Urinary bladder (tissue), 4 donors: ENCODE measurements around the gene PUS1. TPM values are rescaled to one million over a fixed set of nuclear protein-coding genes. Genes with fewer than 3 reads are reported as not detected.
"Not testable (repeated sequence)": the region's sequence is repeated elsewhere in the genome, so short reads cannot be mapped to it uniquely, and the experiment has no call there.

Experiments
- DNase-seq: peaks from one replicate; pipeline ENCODE4 v3.0.0-alpha.2; 2015; ENCODE audit errors: extremely low spot score
- H3K27ac ChIP-seq: one replicate; pipeline ENCODE4 v1.5.1; 2013; ENCODE audit warnings: low read depth, mild to moderate bottlenecking, moderate library complexity
- H3K36me3 ChIP-seq: one replicate; pipeline ENCODE4 v1.6.1; 2013; ENCODE audit warnings: mild to moderate bottlenecking, moderate library complexity; ENCODE audit not compliant: insufficient read depth
- H3K4me1 ChIP-seq: one replicate; pipeline ENCODE4 v1.6.1; 2013; ENCODE audit warnings: mild to moderate bottlenecking, moderate library complexity; ENCODE audit not compliant: insufficient read depth
- H3K4me3 ChIP-seq: one replicate; pipeline ENCODE4 v1.5.1; 2013; ENCODE audit warnings: low read depth, low read length
- WGBS: extraction: QIAGEN DNeasy Blood & Tissue Kit; methylation state at CpG from one replicate; pipeline ENCODE4 v1.1.7; 2013; 5-methylcytosine and 5-hydroxymethylcytosine counted together
- polyA plus RNA-seq: library from polyadenylated mRNA; stranded (reverse); fragments of 200-250 nt; gene quantifications from one replicate; pipeline ENCODE4 v1.2.3, GENCODE V29; 2013
- total RNA-seq: library from RNA; depleted of rRNA; stranded (reverse); fragments of >200 nt; gene quantifications from one replicate; pipeline ENCODE4 v1.2.3, GENCODE V29; 2014
- donor health status: healthy with polysubstance abuse.
- donor health status: healthy.

The PUS1 gene
- total RNA-seq (6.5 TPM), polyA plus RNA-seq (22.2 TPM)

- peak within 1 kb of the TSS; percentile 97 for H3K4me3 ChIP-seq
- DNase-seq = peak; percentile 85
- WGBS = under 1% methylated on average over 84 of the region's 84 CpGs
- H3K27ac ChIP-seq = peak within 1 kb of the TSS; percentile 82
- no peaks in the 10 kb centered on the region for H3K4me1 ChIP-seq
- H3K36me3 ChIP-seq = peaks cover under 1% of the 10 kb centered on the region
Measured at GRCh38 chr12:131928711-131929580, at the start of gene PUS1. TSS of gene PUS1 (plus strand) at chr12:131929276. CDS start at chr12:131929723, 447 bp downstream.

GRCh38 chr12:131882804-131883520 is 46.1 kb upstream of the PUS1 start:
- DNase-seq = no peak
- Histone ChIP-seq H3K27ac (no peak overlapping the region), H3K4me3 (no peak overlapping the region), H3K4me1 (no peaks in the 10 kb centered on the region), H3K36me3 (no peaks in the 10 kb centered on the region)
- 76% methylated on average over 16 of the region's 16 CpGs for WGBS

- WGBS = 83% methylated on average over 4 of the region's 4 CpGs
- Histone ChIP-seq H3K4me3 (no peak overlapping the region), H3K36me3 (no peaks in the 10 kb centered on the region), H3K27ac (no peak overlapping the region), H3K4me1 (no peaks in the 10 kb centered on the region)
- no peak for DNase-seq
Measured at GRCh38 chr12:131883521-131883900, 45.6 kb upstream of the PUS1 start.

DNA sequence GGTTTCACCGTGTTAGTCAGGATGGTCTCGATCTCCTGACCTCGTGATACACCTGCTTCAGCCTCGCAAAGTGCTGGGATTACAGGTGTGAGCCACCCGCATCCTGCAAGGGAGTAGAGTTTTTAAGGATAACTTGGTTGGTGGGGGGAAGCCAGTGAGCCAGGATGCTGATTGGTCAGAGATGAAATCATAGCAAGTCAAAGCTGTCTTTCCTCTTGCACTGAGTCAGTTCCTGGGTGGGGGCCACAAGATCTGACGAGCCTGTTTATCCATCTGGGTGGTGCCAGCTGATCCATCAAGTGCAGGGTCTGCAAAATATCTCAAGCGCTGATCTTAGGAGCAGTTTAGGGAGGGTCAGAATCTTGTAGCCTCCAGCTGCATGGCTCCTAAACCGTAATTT is 44.0 kb upstream of the PUS1 start:
- H3K27ac ChIP-seq, H3K36me3 ChIP-seq, H3K4me1 ChIP-seq, DNase-seq, H3K4me3 ChIP-seq: not testable (repeated sequence)
- WGBS = 89% methylated on average over 8 of the region's 8 CpGs

- Histone ChIP-seq H3K4me1 (no peaks in the 10 kb centered on the region), H3K27ac (no peak overlapping the region), H3K4me3 (no peak overlapping the region), H3K36me3 (no peaks in the 10 kb centered on the region)
- no peak for DNase-seq
- WGBS = 92% methylated on average over 7 of the region's 7 CpGs
Measured at GRCh38 chr12:131885543-131886057, 43.5 kb upstream of the PUS1 start.

GRCh38 chr12:131891722-131892121 is 37.4 kb upstream of the PUS1 start:
- H3K36me3 ChIP-seq, H3K4me1 ChIP-seq, H3K27ac ChIP-seq, DNase-seq, H3K4me3 ChIP-seq: not testable (repeated sequence)
- 86% methylated on average over 8 of the region's 8 CpGs for whole genome bisulfite sequencing

DNA sequence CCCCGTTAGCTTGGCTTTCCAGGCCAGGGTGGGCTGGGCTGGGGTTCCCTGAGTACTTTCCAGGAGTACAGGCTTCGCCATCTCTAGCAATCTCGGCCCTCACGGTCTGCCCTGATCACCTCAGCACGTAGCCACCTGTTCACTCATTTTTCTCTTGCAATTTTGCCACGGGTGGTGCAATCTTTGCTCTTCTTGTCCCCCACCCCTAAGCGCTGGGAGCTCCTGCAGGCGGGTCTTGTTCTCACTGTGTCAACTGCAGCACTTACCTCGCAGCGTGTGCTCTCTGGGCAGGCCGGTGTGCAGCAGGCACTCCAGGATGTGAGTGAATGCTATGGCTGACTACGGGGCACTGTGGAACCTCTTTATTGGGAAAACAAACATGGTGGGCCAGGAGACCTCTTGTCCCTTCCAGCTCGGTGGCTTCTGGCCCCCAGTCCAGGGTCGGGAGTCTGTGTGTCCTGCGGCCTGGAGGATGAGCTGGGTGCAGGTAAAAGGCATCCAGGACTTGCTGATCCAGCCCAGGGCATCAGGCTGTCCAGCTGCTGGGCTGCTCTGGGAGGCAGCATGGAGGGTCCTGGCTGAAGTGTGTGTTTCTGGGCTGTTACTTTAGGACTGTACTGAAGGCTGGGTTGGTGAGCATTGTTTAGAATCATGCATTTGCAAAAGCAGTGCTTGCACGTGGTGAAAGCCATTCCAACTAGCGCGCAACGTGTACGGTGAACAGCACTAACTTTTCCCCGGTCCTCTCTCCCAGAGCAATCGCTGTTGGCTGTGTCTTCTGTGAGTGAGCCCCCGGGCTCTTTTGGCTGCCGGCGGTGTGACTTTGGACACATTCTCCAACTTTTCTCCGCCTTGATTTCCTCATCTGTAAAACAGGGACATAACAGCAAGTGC is 36.1 kb upstream of the PUS1 start:
- Histone ChIP-seq H3K4me3 (no peak overlapping the region), H3K4me1 (no peaks in the 10 kb centered on the region), H3K36me3 (no peaks in the 10 kb centered on the region), H3K27ac (no peak overlapping the region)
- WGBS = 77% methylated on average over 26 of the region's 26 CpGs
- DNase-seq = no peak

DNA sequence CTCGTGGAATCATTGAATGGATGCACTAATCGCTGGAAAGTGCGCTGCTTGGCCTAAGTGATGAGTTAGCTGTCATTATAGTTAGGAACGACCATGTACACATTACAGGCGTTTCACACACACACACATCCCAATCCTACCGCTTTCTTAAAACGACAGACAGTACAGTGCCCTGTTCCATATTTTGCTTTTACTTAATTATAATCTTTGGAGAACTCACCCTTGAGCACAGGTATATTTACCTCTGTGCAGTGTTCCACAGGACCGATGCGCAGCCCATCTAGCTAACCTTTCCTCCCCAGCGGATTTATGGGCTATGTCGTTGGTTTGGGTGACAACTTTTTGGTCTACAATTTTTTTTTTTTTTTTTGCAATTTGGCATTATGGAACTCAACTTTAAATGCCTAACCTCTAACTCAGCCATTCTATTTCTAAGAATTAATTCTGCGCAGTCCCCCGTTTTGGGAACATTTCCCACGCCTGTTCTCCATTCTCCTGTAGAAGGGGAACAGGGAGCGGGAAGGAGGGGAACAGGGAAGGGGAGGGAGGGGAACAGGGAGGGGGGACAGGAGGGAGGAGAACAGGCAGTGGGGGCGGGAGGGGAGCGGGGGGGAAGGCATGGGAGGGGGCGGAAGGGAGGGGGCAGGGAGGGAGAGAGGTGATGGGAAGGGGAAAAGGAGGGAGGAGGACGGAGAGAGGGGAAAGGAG is 35.3 kb upstream of the PUS1 start:
- H3K27ac ChIP-seq = no peak overlapping the region
- WGBS = 37% methylated on average over 17 of the region's 19 CpGs
- no peaks in the 10 kb centered on the region for H3K4me1 ChIP-seq
- H3K36me3 ChIP-seq = no peaks in the 10 kb centered on the region
- H3K4me3 ChIP-seq = no peak overlapping the region
- DNase-seq = no peak

DNA sequence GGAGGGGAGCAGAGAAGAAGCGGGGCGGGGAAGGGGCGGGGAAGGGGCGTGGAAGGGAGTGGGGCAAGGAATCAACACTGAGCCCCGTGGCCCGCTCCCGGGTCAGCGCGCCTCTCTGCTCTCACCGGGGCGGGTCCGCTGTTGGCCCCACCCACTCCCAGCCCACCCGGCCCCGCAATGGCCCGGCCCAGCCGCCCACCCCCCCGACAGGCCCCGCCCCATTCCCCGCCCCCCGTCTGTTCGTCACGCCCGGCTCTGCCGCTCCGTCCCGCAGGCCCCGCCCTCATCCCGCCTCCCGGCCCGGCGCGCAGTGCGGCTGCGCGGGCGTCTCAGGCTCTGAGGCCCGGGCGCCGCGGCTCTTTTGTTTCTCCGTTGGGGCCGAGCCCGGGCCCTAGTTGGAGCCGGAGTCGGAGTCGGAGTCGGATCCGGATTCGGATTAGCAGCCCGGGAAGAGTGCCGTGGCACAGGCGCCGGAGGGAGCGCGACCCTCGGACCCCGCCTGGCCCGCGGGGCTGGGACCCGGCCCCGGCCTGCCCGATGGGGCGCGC is 34.7 kb upstream of the PUS1 start, which contains the start of gene ULK1:
ULK1 (plus strand) TSS at position 310 of the 548 bp plus-strand sequence. CDS start 380 bp downstream, outside the sequence.
- no peaks in the 10 kb centered on the region for H3K4me1 ChIP-seq
- WGBS = under 1% methylated on average over 64 of the region's 64 CpGs
- peak within 1 kb of the TSS; percentile 89 for H3K27ac ChIP-seq
- peak within 1 kb of the TSS; percentile 99 for H3K4me3 ChIP-seq
- peak; percentile 69 for DNase-seq
- H3K36me3 ChIP-seq = no peaks in the 10 kb centered on the region

DNA sequence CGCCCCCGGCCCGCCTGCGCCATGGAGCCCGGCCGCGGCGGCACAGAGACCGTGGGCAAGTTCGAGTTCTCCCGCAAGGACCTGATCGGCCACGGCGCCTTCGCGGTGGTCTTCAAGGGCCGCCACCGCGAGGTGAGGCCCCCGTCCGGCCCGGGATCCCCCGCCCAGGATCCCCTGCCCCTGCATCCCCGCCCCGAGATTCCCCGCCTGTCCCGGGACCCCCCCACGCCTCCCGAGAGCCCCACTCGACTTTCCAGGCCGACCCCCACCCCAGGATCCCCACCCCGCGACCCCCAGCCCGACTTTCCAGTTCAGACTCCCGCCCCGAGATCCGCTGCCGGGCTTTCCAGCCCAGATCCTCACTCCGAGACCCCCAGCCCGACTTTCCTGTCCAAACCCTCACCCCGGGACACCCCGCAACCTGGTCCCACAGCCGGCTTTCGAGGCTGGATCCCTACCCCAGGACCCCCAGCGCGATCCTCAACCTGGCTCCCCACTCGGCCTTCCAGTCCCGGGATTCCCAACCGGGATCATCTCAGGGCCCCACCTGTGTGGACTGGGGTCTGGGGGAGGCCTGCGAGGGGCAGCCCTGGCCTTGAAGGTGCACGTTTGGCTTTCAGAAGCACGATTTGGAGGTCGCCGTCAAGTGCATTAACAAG is 34.0 kb upstream of the PUS1 start:
- Histone ChIP-seq H3K4me1 (no peaks in the 10 kb centered on the region), H3K27ac (peak overlapping the region; percentile 62), H3K36me3 (no peaks in the 10 kb centered on the region), H3K4me3 (peak overlapping the region; percentile 99)
- DNase-seq = no peak
- 2% methylated on average over 54 of the region's 54 CpGs for WGBS

GRCh38 chr12:131895640-131896079 is 33.4 kb upstream of the PUS1 start:
- Histone ChIP-seq H3K4me3 (peak overlapping the region; percentile 99), H3K36me3 (no peaks in the 10 kb centered on the region), H3K27ac (peak overlapping the region; percentile 96), H3K4me1 (no peaks in the 10 kb centered on the region)
- no peak for DNase-seq
- 3% methylated on average over 12 of the region's 12 CpGs for WGBS
